CD1c-positive myeloid dendritic cell (primary cell): Measurements from ENCODE around the gene INTS1.

Source experiments
- DNase-seq: peaks from one replicate; pipeline ENCODE4 v3.0.0-alpha.2; 2016; ENCODE audit errors: extremely low spot score

The INTS1 gene

GRCh38 chr7:1486571-1486970 is 17.6 kb downstream of the INTS1 start:
- no peak for DNase-seq

GRCh38 chr7:1485156-1485555 is 19.0 kb downstream of the INTS1 start:
- no peak for DNase-seq

- no peak for DNase-seq
Measured at GRCh38 chr7:1484569-1484968, 19.6 kb downstream of the INTS1 start.

GRCh38 chr7:1483536-1484505 is 20.4 kb downstream of the INTS1 start:
- DNase-seq, result no peak

- no peak for DNase-seq
Measured at GRCh38 chr7:1483079-1483478, 21.1 kb downstream of the INTS1 start.

GRCh38 chr7:1481300-1481699 is 22.9 kb downstream of the INTS1 start:
- no peak for DNase-seq

DNA sequence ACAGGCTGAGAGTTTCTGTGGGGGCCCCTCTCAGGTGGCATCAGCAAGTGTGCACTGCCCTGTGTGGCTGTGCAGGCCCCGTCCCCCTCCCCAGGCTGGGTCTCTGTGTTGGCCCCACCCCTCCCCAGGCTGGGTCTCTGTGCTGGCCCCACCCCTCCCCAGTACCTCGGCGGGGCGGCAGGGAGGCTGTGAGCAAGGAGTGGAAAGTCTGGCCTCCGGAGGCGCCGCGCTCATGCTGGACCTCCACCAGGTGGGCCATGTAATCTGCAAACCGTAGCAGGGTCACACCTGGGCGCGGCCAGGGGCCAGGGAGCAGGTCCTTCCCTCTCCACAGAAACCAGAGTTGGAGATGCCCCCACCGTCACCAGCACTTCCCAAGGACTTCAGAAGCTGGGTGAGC is 23.5 kb downstream of the INTS1 start:
- no peak for DNase-seq

- DNase-seq, result no peak
Measured at GRCh38 chr7:1479287-1479686, 24.9 kb downstream of the INTS1 start.

GRCh38 chr7:1478480-1478879 is 25.7 kb downstream of the INTS1 start:
- DNase-seq, result no peak

DNA sequence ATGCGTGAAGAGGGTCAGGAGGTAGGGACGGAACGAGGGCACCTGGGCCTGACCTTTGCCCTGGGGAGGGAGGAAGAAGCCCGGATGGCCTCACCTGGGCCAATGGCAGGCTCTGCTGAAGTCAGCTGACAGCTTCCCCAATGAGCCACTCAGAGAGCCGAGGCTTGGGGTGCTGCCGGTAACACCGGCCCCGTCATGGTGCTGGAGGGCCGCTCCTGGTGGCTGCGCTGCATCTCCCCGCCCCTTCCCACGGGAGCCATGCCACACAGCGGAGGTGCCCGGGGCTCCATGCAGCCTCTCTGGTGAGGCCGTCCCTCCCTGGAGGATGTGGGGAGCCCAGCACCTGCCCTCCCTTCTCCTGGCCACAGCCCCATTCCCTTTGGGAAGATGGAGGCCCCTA is 27.3 kb downstream of the INTS1 start:
- DNase-seq, result no peak

GRCh38 chr7:1475991-1476390 is 28.2 kb downstream of the INTS1 start:
- no peak for DNase-seq

- DNase-seq, result no peak
Measured at GRCh38 chr7:1475393-1475792, 28.8 kb downstream of the INTS1 start.

GRCh38 chr7:1474736-1475135 is 29.5 kb downstream of the INTS1 start:
- no peak for DNase-seq

GRCh38 chr7:1473864-1474512 is 30.2 kb downstream of the INTS1 start:
- peak; percentile 89 for DNase-seq

DNA sequence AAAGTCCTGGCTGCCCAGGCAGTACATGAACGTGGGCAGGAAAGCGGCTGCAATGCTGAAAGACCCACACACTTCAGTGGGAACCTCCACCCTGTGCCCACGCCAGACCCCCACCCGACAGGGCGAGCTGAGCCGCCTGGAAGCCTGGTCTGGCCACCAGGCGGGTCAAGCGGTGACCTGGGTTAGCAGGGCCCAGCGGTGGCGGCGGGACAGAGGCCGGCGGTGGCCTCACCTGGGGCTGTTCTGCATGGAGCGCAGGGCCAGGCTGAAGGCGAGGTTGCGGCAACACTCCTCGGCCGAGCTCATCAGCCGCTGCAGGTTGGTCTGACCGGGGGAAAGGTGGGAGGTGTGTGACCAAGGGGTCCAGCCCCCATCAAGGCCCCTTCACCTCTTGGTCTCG is 33.3 kb downstream of the INTS1 start:
- no peak for DNase-seq

GRCh38 chr7:1468643-1469298 is 35.4 kb downstream of the INTS1 start:
- DNase-seq, result no peak

- no peak for DNase-seq
Measured at GRCh38 chr7:1468203-1468602, 36.0 kb downstream of the INTS1 start.

DNA sequence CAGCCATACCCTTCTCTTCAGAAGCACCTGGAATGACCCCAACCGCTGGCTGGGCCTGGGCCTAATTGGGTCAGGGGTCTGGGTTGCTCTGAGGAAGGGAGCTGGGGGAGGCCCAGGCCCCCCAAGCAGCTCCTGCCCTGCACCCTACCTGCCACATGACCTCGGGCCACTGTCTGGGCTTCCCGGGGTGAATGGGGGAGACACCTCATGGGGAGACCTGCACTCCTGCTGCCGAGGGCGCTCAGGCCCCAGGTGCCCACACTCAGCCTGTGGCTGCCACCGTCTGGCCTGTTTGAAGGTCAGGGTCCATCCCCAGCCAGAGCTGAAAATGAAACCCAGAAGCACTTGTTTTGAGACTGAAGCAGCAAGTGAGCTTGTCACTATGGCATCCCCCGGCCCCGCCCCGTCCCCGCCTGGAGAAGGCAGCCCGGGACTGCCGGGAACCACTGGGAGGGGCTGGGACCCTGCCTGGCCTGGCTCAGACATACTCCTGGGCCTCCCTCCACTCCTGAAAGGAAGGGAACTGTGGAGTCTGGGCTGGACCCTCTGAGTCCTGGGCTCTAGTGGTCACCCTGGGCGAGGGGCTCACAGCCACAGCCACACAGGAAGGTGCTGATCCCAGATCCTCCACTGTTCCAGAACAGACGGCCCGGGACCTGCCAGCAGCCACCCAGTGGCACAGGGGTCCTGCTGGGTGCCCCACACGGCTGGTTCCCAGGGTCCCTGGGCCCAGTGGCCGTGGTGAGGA is 37.5 kb downstream of the INTS1 start:
- no peak for DNase-seq

GRCh38 chr7:1464694-1465093 is 39.5 kb downstream of the INTS1 start:
- DNase-seq, result no peak

DNA sequence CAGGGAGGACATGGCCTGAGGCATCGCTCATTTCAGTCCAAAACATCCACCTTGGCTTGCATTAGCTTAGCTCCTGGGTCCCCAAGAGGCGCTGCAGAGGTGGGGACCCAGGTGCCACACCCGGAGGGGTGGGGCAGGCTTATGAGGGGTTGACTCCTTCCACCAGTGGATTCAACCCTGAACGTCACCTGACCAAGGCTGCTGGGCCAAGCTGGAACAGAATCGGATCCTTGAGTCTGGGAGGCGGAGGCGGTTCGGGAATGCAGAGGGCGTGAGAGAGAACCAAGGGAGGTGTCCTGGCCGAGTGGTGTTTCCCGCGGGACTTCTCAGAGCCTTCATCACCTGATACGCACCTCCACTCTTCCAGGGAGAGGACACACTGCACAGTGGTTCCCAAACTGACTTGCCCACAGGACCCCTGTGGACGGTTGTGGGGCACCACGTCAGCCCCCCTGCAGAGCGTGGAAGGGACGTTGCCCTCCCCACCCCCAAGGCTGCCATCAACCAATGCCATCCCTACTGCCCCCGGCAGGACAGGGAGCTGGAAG is 40.4 kb downstream of the INTS1 start:
- DNase-seq, result no peak

- DNase-seq, result peak; percentile 8
Measured at GRCh38 chr7:1461646-1462375, 42.4 kb downstream of the INTS1 start.
